Lower lobe of right lung (tissue), 2 donors: Measurements from ENCODE around the gene SLC29A3. TPM values are rescaled to one million over a fixed set of nuclear protein-coding genes. Genes with fewer than 3 reads are reported as not detected.

Experiments
- ATAC-seq, 2 donors: fragments of 200-7000 bp; cut with Tn5 transposase; one replicate each; pipeline ENCODE4 v1.9.1; 2020 to 2022; ENCODE audit warnings: mild to moderate bottlenecking in 2 of 2, moderate library complexity in 2 of 2
- DNase-seq: peaks from one replicate; pipeline ENCODE4 v3.0.0-alpha.2; 2020
- H3K27ac ChIP-seq: fragments of 200-600 bp; one replicate; pipeline ENCODE4 v1.8.0; 2022
- H3K27me3 ChIP-seq: fragments of 200-600 bp; one replicate; pipeline ENCODE4 v1.8.0; 2022; ENCODE audit warnings: low read depth
- H3K36me3 ChIP-seq: fragments of 200-600 bp; one replicate; pipeline ENCODE4 v1.8.0; 2022; ENCODE audit warnings: mild to moderate bottlenecking
- H3K4me1 ChIP-seq: fragments of 200-600 bp; one replicate; pipeline ENCODE4 v1.8.0; 2022
- H3K4me3 ChIP-seq: fragments of 200-600 bp; one replicate; pipeline ENCODE4 v1.8.0; 2022; ENCODE audit warnings: mild to moderate bottlenecking
- H3K9me3 ChIP-seq: fragments of 200-600 bp; one replicate; pipeline ENCODE4 v1.8.0; 2022
- intact Hi-C: fragments of 100-400 bp; cut with DNase I; formaldehyde crosslinking; loops from one replicate; pipeline ENCODE4 v1.11.0; 2022
- total RNA-seq: library from RNA; stranded (reverse); fragmentation: NEBNext Ultra II Directional; extraction: Animal tissue kit (Norgen Biotek cat#: 25700); gene quantifications from one replicate; pipeline ENCODE4 v1.2.1, GENCODE V29; 2021
- TF ChIP-seq, protein P1 (sequence below): fragments of 200-600 bp; IDR thresholded peaks from one replicate; pipeline ENCODE4 v1.8.0; 2022; ENCODE audit warnings: antibody characterized with exemption, mild to moderate bottlenecking
- donor health status: DM: no; HTN: yes; CAD: no; lungs with severe emphysema.

SLC29A3 gene
- total RNA-seq, 1 donor from 2014 or later: 13.2 TPM

DNA sequence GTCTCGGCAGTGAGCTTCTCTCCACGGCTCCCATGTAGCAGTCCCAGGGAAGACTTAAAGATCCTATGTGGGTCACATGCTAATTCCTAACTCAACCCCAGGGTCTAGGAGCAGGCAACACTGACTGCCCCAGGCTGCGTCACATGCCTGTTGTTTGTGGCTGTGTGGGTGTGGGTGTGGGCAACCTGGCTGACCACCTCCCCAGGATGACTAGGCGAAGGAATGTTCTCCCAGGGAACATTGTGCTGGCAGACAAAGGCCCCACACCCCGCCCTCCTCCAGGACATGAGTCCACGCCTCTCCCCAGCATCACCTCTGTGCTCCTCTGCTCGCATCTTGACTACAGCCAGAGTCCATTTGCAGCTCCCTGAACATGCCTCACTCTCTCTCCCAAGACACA, 30.3 kb downstream of the SLC29A3 start:
- intact Hi-C loops: no loop called here
- no peaks in the 10 kb centered on the region for H3K27me3 ChIP-seq
- H3K4me3 ChIP-seq: no peak overlapping the region
- H3K4me1 ChIP-seq: peaks cover 9% of the 10 kb centered on the region
- H3K36me3 ChIP-seq: peaks cover 22% of the 10 kb centered on the region
- DNase-seq (no peak), ATAC-seq (no peak)
- H3K27ac ChIP-seq: no peak overlapping the region
- H3K9me3 ChIP-seq: no peaks in the 10 kb centered on the region
- TF ChIP-seq, protein P1, sequence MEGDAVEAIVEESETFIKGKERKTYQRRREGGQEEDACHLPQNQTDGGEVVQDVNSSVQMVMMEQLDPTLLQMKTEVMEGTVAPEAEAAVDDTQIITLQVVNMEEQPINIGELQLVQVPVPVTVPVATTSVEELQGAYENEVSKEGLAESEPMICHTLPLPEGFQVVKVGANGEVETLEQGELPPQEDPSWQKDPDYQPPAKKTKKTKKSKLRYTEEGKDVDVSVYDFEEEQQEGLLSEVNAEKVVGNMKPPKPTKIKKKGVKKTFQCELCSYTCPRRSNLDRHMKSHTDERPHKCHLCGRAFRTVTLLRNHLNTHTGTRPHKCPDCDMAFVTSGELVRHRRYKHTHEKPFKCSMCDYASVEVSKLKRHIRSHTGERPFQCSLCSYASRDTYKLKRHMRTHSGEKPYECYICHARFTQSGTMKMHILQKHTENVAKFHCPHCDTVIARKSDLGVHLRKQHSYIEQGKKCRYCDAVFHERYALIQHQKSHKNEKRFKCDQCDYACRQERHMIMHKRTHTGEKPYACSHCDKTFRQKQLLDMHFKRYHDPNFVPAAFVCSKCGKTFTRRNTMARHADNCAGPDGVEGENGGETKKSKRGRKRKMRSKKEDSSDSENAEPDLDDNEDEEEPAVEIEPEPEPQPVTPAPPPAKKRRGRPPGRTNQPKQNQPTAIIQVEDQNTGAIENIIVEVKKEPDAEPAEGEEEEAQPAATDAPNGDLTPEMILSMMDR: no peak

DNA sequence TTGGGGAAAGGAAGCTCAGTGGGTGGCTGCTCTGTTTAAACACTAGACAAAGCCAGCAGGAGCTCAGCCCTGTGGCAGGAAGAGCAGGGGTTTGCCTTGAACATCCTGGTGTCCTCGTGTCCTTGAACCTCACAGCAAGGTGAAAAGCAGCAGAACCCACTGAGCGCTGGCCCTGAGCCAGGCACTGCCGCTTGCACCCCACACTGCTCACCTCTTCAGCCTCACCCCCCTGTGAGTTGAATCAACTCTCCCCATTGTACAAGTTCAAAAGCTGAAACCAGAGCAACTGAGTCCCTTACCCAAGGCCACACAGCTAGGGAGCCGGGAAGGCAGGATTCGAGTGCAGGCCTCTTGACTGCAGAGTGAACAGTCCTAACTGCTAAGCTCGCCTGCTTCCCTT, 32.0 kb downstream of the SLC29A3 start:
- ATAC-seq: no peak
- TF ChIP-seq, protein P1: no peak
- DNase-seq: no peak
- no peak overlapping the region for H3K4me3 ChIP-seq
- no peak overlapping the region for H3K27ac ChIP-seq
- intact Hi-C loops: no loop called here
- no peaks in the 10 kb centered on the region for H3K27me3 ChIP-seq
- H3K4me1 ChIP-seq: no peaks in the 10 kb centered on the region
- peaks cover 30% of the 10 kb centered on the region for H3K36me3 ChIP-seq
- no peaks in the 10 kb centered on the region for H3K9me3 ChIP-seq

DNA sequence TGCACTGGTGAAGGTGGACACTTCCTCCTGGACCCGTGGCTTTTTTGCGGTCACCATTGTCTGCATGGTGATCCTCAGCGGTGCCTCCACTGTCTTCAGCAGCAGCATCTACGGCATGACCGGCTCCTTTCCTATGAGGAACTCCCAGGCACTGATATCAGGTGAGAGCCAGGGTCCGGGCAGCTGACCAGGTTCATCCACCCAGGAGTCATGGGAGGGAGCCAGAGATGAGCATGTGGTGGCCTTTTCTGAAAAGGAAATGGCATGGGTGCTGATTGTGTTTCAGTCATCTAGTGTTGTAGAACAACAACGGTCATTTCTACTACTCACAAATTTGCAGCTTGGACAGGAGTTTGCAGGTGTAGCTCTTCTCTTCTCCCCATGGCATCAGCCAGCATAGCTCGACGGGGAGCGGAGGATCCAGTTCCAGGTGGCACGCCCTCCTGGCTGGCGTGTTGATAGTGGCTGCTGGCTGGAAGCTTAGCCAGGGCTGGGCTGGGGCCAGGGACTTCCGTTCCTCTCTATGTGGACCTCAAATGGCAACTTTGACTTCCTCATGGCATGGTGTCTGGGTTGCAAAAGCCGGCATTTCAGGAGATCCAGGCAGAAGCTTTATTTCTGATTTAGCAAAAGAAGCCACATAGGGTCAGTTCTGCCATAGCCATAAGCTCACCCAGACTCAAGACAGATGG, 32.7 kb downstream of the SLC29A3 start:
- intact Hi-C loops: no loop called here
- H3K4me1 ChIP-seq: no peaks in the 10 kb centered on the region
- TF ChIP-seq, protein P1: no peak
- peaks cover 37% of the 10 kb centered on the region for H3K36me3 ChIP-seq
- DNase-seq: peak; percentile 70
- H3K9me3 ChIP-seq: no peaks in the 10 kb centered on the region
- peak; percentile 40 to 48 for ATAC-seq
- H3K4me3 ChIP-seq: no peak overlapping the region
- no peaks in the 10 kb centered on the region for H3K27me3 ChIP-seq
- H3K27ac ChIP-seq: no peak overlapping the region

DNA sequence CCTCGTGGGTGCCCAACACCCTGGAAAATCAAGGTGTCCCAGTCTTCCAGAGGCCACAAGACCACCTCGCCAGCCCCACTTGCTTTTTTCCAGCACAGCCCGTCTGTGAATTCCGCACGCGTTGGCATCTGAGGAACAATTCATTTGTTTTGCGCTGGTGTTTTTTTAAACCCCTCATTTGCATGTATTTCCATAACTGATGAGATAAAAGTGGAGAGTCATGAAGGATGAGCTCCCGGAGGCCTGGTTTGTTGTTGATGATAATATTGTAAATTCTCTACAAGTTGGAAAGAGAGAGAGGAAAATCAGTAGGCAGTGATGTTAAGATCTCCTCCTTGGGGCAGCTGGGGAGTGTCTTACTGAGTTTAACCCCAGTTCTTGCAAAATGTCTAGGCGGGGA, 34.6 kb downstream of the SLC29A3 start:
- Histone ChIP-seq H3K27me3 (no peaks in the 10 kb centered on the region), H3K4me3 (no peak overlapping the region), H3K36me3 (peaks cover 53% of the 10 kb centered on the region), H3K9me3 (no peaks in the 10 kb centered on the region), H3K27ac (no peak overlapping the region), H3K4me1 (peaks cover 3% of the 10 kb centered on the region)
- DNase-seq (no peak), ATAC-seq (no peak)
- TF ChIP-seq, protein P1: no peak
- intact Hi-C loops: no loop called here

DNA sequence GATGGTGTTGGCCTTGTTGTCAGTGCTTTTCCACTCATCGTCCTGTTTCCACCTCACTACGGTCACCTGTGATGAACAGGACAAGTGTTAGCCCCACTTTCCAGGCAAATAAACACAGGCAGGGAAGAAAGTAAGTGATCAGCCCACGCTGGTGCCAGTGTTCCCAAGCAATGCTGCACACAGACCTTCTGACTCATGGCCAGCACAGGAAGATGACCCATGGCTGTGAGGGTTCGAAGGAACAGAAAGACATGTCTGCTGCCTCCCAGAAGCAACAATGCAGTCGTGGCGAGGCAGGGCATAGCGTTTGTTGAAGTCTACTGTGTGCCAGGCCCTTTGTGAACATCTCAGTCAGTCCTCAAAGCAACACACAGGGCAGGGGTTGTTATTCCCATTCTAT, 35.7 kb downstream of the SLC29A3 start:
- H3K4me3 ChIP-seq: no peak overlapping the region
- peaks cover 11% of the 10 kb centered on the region for H3K4me1 ChIP-seq
- no peak overlapping the region for H3K27ac ChIP-seq
- peaks cover 56% of the 10 kb centered on the region for H3K36me3 ChIP-seq
- H3K9me3 ChIP-seq: no peaks in the 10 kb centered on the region
- intact Hi-C loops: no loop called here
- H3K27me3 ChIP-seq: no peaks in the 10 kb centered on the region
- no peak for ATAC-seq
- TF ChIP-seq, protein P1: no peak
- DNase-seq: no peak
